Hepatocyte (in vitro differentiated cells): ENCODE measurements around the gene CRMP1. TPM values are rescaled to one million over a fixed set of nuclear protein-coding genes. Genes with fewer than 3 reads are reported as not detected.
A peak's percentile ranks its signal among the peaks of the same experiment; 100 is the strongest.

Experiments used
- DNase-seq: peaks from one replicate; pipeline ENCODE4 v3.0.0-alpha.2; 2016; ENCODE audit warnings: low spot score
- H2AFZ ChIP-seq: fragments of 200-600 bp; sonication (generic); 2 replicates; pipeline ENCODE4 v1.6.0; 2016; ENCODE audit warnings: antibody characterized with exemption, mild to moderate bottlenecking
- H3K27ac ChIP-seq: fragments of 200-600 bp; sonication (generic); 2 replicates; pipeline ENCODE4 v1.5.1; 2016; ENCODE audit warnings: mild to moderate bottlenecking
- H3K27me3 ChIP-seq: fragments of 200-600 bp; sonication (generic); 2 replicates; pipeline ENCODE4 v1.6.1; 2016
- H3K36me3 ChIP-seq: fragments of 200-600 bp; sonication (generic); replicated peaks from 2 replicates; pipeline ENCODE4 v1.5.1; 2016; ENCODE audit warnings: low read depth; ENCODE audit not compliant: insufficient read depth
- H3K4me1 ChIP-seq: fragments of 200-600 bp; sonication (generic); 2 replicates; pipeline ENCODE4 v1.5.1; 2016; ENCODE audit warnings: mild to moderate bottlenecking, moderate library complexity; ENCODE audit not compliant: insufficient read depth
- H3K4me2 ChIP-seq: fragments of 200-600 bp; sonication (generic); 2 replicates; pipeline ENCODE4 v1.6.0; 2016
- H3K4me3 ChIP-seq: fragments of 200-600 bp; sonication (generic); 2 replicates; pipeline ENCODE4 v1.5.1; 2016; ENCODE audit warnings: mild to moderate bottlenecking
- H3K79me2 ChIP-seq: fragments of 200-600 bp; sonication (generic); 2 replicates; pipeline ENCODE4 v1.6.0; 2017; ENCODE audit warnings: mild to moderate bottlenecking
- H3K9me2 ChIP-seq: fragments of 200-600 bp; sonication (generic); replicated peaks from 2 replicates; pipeline ENCODE4 v1.6.0; 2017; ENCODE audit warnings: mild to moderate bottlenecking; ENCODE audit not compliant: insufficient read depth
- H3K9me3 ChIP-seq: fragments of 200-600 bp; sonication (generic); 2 replicates; pipeline ENCODE4 v1.5.1; 2016; ENCODE audit warnings: low read depth, mild to moderate bottlenecking
- H4K20me1 ChIP-seq: fragments of 200-600 bp; sonication (generic); 2 replicates; pipeline ENCODE4 v1.6.0; 2016; ENCODE audit warnings: mild to moderate bottlenecking; ENCODE audit not compliant: insufficient read depth, poor library complexity, severe bottlenecking
- EZH2 ChIP-seq: fragments of 200-600 bp; sonication (generic); IDR thresholded peaks from 2 replicates; pipeline ENCODE4 v1.6.1; 2016; ENCODE audit warnings: antibody characterized with exemption, mild to moderate bottlenecking, borderline replicate concordance
- EZH2phosphoT487 ChIP-seq: fragments of 200-600 bp; sonication (generic); IDR thresholded peaks from one replicate; pipeline ENCODE4 v1.6.1; 2018; ENCODE audit warnings: antibody characterized with exemption, mild to moderate bottlenecking, low read depth, moderate library complexity; ENCODE audit not compliant: unreplicated experiment, severe bottlenecking
- WGBS: methylation state at CpG from one replicate; pipeline ENCODE4 v1.1.6; 2016; ENCODE audit warnings: low lambda C conversion rate; ENCODE audit errors: missing lambda C conversion rate; 5-methylcytosine and 5-hydroxymethylcytosine counted together
- polyA plus RNA-seq: library from polyadenylated mRNA; unstranded; fragments of >200 nt; fragmentation: Nextera tagmentation; extraction: Ambion mirVana; gene quantifications from 2 replicates; pipeline ENCODE4 v1.2.1, GENCODE V29; 2016
- total RNA-seq: library from RNA; depleted of rRNA; stranded (reverse); fragments of >200 nt; gene quantifications from 2 replicates; pipeline ENCODE4 v1.2.3, GENCODE V29; 2014
- TF ChIP-seq, protein P1 (sequence below): fragments of 200-600 bp; sonication (generic); IDR thresholded peaks from 2 replicates; pipeline ENCODE4 v1.5.1; 2016; ENCODE audit warnings: antibody characterized with exemption, mild to moderate bottlenecking; ENCODE audit not compliant: poor library complexity

The CRMP1 gene
- total RNA-seq: 11.6 and 12.9 TPM in 2 replicates
- 12.5 TPM in 2 replicates for polyA plus RNA-seq

DNA sequence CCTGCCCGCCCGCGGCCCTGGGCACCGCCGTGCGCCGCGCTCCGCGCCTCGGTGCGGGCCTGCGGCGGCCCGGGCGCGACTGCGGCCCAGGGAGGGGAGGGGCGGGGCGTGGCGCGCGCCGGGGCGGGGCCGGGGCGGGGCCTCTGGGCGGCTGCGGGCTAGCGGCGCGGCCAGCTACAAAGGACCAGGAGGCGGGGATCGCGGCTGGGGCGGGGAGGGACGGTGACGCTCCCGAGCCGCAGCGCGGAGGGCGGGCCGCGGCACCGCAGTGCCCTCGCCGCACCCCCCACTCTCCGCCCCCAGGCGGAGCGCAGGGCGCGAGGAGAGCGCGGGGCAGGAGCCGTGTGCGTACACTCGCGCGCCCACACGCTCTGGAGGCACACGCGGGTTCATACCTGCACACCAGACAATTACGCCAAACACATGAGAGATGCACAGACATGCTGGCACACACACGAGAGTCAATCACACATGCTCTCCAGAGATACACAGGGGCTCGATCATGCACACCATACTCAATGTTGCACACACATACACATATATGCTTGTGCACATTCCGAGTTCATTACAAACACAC lies at the start of gene CRMP1:
Gene CRMP1 (minus strand): TSS at position 83 of the 577 bp plus-strand sequence. CDS start 117 bp downstream, outside the sequence.
- no peak within 1 kb of the TSS for H2AFZ ChIP-seq
- peak; percentile 51 for DNase-seq
- H3K4me2 ChIP-seq: peak within 1 kb of the TSS; percentile 73
- 13% methylated on average over 19 of the region's 67 CpGs for WGBS
- no peak within 1 kb of the TSS for H3K4me3 ChIP-seq
- no peaks in the 10 kb centered on the region for H4K20me1 ChIP-seq
- TF ChIP-seq EZH2phosphoT487 (no peak), EZH2 (no peak)
- TF ChIP-seq, protein P1, sequence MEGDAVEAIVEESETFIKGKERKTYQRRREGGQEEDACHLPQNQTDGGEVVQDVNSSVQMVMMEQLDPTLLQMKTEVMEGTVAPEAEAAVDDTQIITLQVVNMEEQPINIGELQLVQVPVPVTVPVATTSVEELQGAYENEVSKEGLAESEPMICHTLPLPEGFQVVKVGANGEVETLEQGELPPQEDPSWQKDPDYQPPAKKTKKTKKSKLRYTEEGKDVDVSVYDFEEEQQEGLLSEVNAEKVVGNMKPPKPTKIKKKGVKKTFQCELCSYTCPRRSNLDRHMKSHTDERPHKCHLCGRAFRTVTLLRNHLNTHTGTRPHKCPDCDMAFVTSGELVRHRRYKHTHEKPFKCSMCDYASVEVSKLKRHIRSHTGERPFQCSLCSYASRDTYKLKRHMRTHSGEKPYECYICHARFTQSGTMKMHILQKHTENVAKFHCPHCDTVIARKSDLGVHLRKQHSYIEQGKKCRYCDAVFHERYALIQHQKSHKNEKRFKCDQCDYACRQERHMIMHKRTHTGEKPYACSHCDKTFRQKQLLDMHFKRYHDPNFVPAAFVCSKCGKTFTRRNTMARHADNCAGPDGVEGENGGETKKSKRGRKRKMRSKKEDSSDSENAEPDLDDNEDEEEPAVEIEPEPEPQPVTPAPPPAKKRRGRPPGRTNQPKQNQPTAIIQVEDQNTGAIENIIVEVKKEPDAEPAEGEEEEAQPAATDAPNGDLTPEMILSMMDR: no peak
- no peaks in the 10 kb centered on the region for H3K9me3 ChIP-seq
- no peak within 1 kb of the TSS for H3K27ac ChIP-seq
- peaks cover 86% of the 10 kb centered on the region for H3K27me3 ChIP-seq
- H3K36me3 ChIP-seq: no peaks in the 10 kb centered on the region
- H3K9me2 ChIP-seq: no peaks in the 10 kb centered on the region
- H3K4me1 ChIP-seq: peaks cover 4% of the 10 kb centered on the region
- H3K79me2 ChIP-seq: no peaks in the 10 kb centered on the region

DNA sequence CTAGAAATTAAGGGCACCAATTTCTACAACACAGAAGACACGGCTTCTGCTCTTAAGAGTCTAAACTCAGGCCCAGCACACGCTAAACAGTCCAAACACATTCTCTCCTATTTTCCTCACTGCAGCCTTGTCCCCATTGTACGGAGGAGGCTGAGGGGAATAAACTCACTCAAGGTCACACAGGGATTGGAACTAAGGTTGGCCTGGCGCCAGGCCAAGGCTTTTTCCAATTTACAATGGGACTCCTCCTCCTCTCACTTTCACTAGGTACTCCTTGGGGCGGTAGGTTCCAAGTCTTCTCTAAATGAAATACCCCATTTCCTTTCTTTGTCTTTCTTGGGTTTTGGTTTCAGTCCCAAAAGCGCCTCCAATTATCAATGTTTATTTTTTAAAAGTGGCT lies 48.7 kb upstream of the CRMP1 start:
- H2AFZ ChIP-seq: no peak overlapping the region
- no peaks in the 10 kb centered on the region for H3K4me1 ChIP-seq
- WGBS: 59% methylated on average over 6 of the region's 6 CpGs
- DNase-seq: no peak
- H3K4me3 ChIP-seq: no peak overlapping the region
- no peaks in the 10 kb centered on the region for H4K20me1 ChIP-seq
- no peaks in the 10 kb centered on the region for H3K79me2 ChIP-seq
- H3K9me3 ChIP-seq: no peaks in the 10 kb centered on the region
- H3K9me2 ChIP-seq: no peaks in the 10 kb centered on the region
- H3K4me2 ChIP-seq: no peak overlapping the region
- TF ChIP-seq, protein P1: no peak
- TF ChIP-seq EZH2: no peak
- TF ChIP-seq EZH2phosphoT487: no peak
- H3K27ac ChIP-seq: no peak overlapping the region
- H3K36me3 ChIP-seq: no peaks in the 10 kb centered on the region
- no peaks in the 10 kb centered on the region for H3K27me3 ChIP-seq

DNA sequence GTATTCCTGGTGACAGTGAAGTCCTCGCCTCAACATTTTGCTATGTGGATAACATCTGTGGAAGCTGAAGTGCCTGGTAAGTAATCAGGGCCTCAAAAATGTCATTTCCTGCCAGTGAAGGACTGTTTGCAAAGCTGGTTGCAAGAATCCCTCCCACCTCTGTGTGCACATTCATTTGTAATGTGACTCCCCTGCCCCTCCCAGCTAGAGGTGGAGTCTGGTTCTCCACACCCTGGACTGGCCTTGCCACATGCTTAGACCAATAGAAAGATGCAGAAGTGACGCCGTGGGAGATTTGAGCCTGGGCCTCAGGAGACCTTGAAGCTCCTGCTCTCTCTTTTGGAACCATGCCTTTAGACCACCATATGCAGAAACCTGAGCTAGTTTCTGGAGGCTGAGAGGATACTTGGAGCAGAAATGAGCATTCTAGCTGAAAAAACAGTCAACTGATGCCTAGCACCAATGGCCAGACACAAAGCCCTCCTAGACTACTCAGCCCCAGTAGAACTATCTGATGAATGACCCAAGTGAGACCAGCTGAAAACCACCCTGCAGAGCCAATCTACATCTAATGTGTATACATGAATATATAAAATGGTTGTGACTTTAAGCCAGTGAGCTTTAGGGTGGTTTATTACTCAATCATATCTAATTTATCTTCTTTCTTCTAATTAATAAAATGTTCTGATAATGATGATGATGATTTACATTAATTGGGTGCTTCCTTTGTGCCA lies 47.8 kb upstream of the CRMP1 start:
- Histone ChIP-seq H3K27me3 (no peaks in the 10 kb centered on the region), H3K9me2 (no peaks in the 10 kb centered on the region), H4K20me1 (no peaks in the 10 kb centered on the region), H3K4me2 (no peak overlapping the region), H3K4me3 (no peak overlapping the region), H3K36me3 (no peaks in the 10 kb centered on the region), H3K79me2 (no peaks in the 10 kb centered on the region), H2AFZ (no peak overlapping the region), H3K9me3 (no peaks in the 10 kb centered on the region), H3K27ac (no peak overlapping the region), H3K4me1 (no peaks in the 10 kb centered on the region)
- no peak for TF ChIP-seq EZH2
- TF ChIP-seq EZH2phosphoT487: no peak
- TF ChIP-seq, protein P1: no peak
- DNase-seq: no peak
- WGBS: 56% methylated on average over 3 of the region's 3 CpGs
